GM12865 (cell line): Measurements from ENCODE around the gene SYNM.

Source experiments
- DNase-seq: peaks from one replicate; pipeline ENCODE4 v3.0.0; 2010; ENCODE audit warnings: low read depth
- H3K4me3 ChIP-seq: 2 replicates; pipeline ENCODE4 v1.5.1; 2011; ENCODE audit warnings: mild to moderate bottlenecking, low read depth, low read length, control low read depth
- CTCF ChIP-seq: IDR thresholded peaks from 2 replicates; pipeline ENCODE4 v1.5.1; 2011; ENCODE audit warnings: low read length, control low read depth, low read depth, inconsistent platforms; ENCODE audit not compliant: insufficient read depth; ENCODE audit errors: missing control alignments

The SYNM gene

GRCh38 chr15:99126131-99126588, 21.3 kb downstream of the SYNM start:
- no peak overlapping the region for H3K4me3 ChIP-seq
- no peak for TF ChIP-seq CTCF
- DNase-seq: no peak

DNA sequence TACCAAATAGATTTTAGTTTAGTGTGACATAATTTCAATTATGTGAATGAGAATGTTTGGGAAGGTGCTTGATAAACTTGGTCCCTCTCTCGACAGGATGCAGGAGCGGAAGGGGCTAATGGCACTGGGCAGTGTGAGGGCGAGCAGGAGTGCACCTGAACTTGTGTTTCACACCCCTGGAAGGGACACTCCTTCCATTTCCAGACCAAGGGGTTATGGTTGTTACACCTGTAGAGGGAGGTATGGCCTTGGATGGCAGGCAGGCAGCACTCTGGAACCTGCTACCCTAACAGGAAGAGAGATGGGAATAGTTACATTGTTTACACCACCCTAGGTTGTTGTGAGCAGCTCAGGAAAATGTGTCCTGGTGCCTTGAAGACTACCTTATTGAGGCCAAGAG, 22.1 kb downstream of the SYNM start:
- TF ChIP-seq CTCF: no peak
- DNase-seq: no peak
- H3K4me3 ChIP-seq: no peak overlapping the region

DNA sequence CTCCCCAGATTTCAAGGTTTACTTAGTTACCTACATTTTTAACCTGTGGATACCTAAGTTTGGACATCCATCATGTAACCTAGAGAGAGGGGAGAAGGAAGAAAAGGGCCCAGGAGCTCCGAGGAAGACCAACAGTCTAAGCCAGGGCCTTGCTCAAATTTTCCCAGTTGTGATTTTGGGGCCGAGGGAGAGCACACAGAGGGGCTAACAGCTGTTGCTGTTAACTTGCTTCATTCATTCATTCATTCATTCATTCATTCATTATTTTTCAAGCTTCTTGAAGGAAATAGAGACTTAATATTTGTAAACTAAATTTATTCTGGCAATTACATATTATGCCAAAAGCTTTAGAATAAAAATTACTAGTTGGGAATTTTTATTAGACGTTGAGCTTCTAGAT, 22.9 kb downstream of the SYNM start:
- H3K4me3 ChIP-seq: no peak overlapping the region
- TF ChIP-seq CTCF: no peak
- no peak for DNase-seq

- DNase-seq: no peak
- H3K4me3 ChIP-seq: no peak overlapping the region
- TF ChIP-seq CTCF: no peak
These were observed 23.5 kb downstream of the SYNM start for GRCh38 chr15:99128411-99128810.

DNA sequence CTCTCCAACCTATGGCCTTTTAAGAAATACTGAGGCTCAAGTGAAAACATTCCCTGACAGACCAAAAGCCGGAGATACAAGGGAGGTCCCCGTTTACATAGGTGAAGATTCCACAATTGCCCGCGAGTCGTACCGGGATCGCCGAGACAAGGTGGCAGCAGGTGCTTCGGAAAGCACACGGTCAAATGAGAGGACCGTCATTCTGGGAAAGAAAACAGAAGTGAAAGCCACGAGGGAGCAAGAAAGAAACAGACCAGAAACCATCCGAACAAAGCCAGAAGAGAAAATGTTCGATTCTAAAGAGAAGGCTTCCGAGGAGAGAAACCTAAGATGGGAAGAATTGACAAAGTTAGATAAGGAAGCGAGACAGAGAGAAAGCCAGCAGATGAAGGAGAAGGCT, 24.8 kb downstream of the SYNM start:
- H3K4me3 ChIP-seq: no peak overlapping the region
- DNase-seq: no peak
- no peak for TF ChIP-seq CTCF

- TF ChIP-seq CTCF: no peak
- no peak overlapping the region for H3K4me3 ChIP-seq
- no peak for DNase-seq
These were observed 25.4 kb downstream of the SYNM start for GRCh38 chr15:99130314-99130713.

DNA sequence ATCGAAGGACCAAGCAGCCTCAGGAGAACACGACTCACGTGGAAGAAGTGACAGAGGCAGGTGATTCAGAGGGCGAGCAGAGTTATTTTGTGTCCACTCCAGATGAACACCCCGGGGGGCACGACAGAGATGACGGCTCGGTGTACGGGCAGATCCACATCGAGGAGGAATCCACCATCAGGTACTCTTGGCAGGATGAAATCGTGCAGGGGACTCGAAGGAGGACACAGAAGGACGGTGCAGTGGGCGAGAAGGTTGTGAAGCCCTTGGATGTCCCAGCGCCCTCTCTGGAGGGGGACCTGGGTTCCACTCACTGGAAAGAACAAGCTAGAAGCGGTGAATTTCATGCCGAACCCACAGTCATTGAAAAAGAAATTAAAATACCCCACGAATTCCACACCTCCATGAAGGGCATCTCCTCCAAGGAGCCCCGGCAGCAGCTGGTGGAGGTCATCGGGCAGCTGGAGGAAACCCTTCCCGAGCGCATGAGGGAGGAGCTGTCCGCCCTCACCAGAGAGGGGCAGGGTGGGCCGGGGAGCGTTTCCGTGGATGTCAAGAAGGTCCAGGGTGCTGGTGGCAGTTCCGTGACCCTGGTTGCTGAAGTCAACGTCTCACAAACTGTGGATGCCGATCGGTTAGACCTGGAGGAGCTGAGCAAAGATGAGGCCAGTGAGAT, 26.0 kb downstream of the SYNM start:
- H3K4me3 ChIP-seq: no peak overlapping the region

More for the DNA sequence above, 26.0 kb downstream of the SYNM start:
- DNase-seq: no peak
- TF ChIP-seq CTCF: no peak
